Naive thymus-derived CD4-positive, alpha-beta T cell (primary cell): ENCODE measurements around the gene DGKZ. TPM values are rescaled to one million over a fixed set of nuclear protein-coding genes. Genes with fewer than 3 reads are reported as not detected.

ENCODE experiments used
- ATAC-seq: fragments of 150-1000 bp; cut with Tn5 transposase; 2 replicates; pipeline ENCODE4 v1.10.0; 2021; ENCODE audit warnings: mild to moderate bottlenecking, moderate library complexity
- CTCF ChIA-PET: fragments of 350-600 bp; sonication (Branson Sonifier 250); formaldehyde crosslinking; loops from one replicate; lab custom pipeline; 2021; ENCODE audit warnings: antibody characterized with exemption; lab: Charles Lee
- POLR2A ChIA-PET: fragments of 350-600 bp; sonication (Branson Sonifier 250); formaldehyde crosslinking; loops from one replicate; lab custom pipeline; 2021; ENCODE audit warnings: antibody characterized with exemption, inconsistent platforms; lab: Charles Lee
- DNase-seq, 9 donors: peaks; one replicate each; pipeline versions ENCODE4 v3.0.0 to v3.0.0-alpha.2; 2020 to 2022; ENCODE audit warnings: mixed read lengths in 1 of 9
- H3K27ac ChIP-seq: one replicate; pipeline ENCODE4 v1.7.0; 2013; ENCODE audit warnings: mild to moderate bottlenecking, low read depth, low read length, moderate library complexity
- H3K27me3 ChIP-seq, 2 donors: one replicate each; pipeline ENCODE4 v1.7.0; 2013; ENCODE audit warnings: low read length in 2 of 2, mild to moderate bottlenecking in 2 of 2, moderate library complexity in 2 of 2; ENCODE audit not compliant: control insufficient read depth in 2 of 2, insufficient read depth in 2 of 2
- H3K36me3 ChIP-seq, 3 experiments: 1 replicate in 2 of 3; 2 replicates in 1 of 3; pipeline ENCODE4 v1.7.0; 2013; ENCODE audit warnings: low read length in 3 of 3, mild to moderate bottlenecking in 3 of 3, moderate library complexity in 1 of 3; ENCODE audit not compliant: insufficient read depth in 3 of 3, control insufficient read depth in 2 of 3
- H3K4me1 ChIP-seq, 2 donors: one replicate each; pipeline ENCODE4 v1.7.0; 2013; ENCODE audit warnings: low read length in 2 of 2, mild to moderate bottlenecking in 2 of 2, moderate library complexity in 1 of 2; ENCODE audit not compliant: control insufficient read depth in 2 of 2, insufficient read depth in 2 of 2
- H3K4me3 ChIP-seq: 2 replicates; pipeline ENCODE4 v1.7.0; 2013; ENCODE audit warnings: mild to moderate bottlenecking, low read length
- H3K9me3 ChIP-seq, 3 experiments: 1 replicate in 2 of 3; 2 replicates in 1 of 3; pipeline ENCODE4 v1.7.0; 2013; ENCODE audit warnings: low read length in 3 of 3; ENCODE audit not compliant: control insufficient read depth in 2 of 3
- H3K27ac Mint-ChIP-seq, 9 donors: one replicate each; pipeline ENCODE4 v1.8.0; 2020 to 2022; ENCODE audit warnings: mixed read lengths in 9 of 9, mild to moderate bottlenecking in 8 of 9, moderate library complexity in 5 of 9, inconsistent platforms in 2 of 9
- H3K27me3 Mint-ChIP-seq, 5 donors: one replicate each; pipeline ENCODE4 v1.8.0; 2021 to 2022; ENCODE audit warnings: mixed read lengths in 5 of 5, mild to moderate bottlenecking in 1 of 5
- H3K36me3 Mint-ChIP-seq, 5 donors: one replicate each; pipeline ENCODE4 v1.8.0; 2020 to 2022; ENCODE audit warnings: mixed read lengths in 5 of 5, mild to moderate bottlenecking in 3 of 5, inconsistent platforms in 1 of 5
- H3K4me1 Mint-ChIP-seq, 7 donors: one replicate each; pipeline ENCODE4 v1.8.0; 2020 to 2022; ENCODE audit warnings: mixed read lengths in 7 of 7, mild to moderate bottlenecking in 3 of 7, inconsistent platforms in 1 of 7
- H3K4me3 Mint-ChIP-seq, 10 donors: one replicate each; pipeline ENCODE4 v1.8.0; 2020 to 2022; ENCODE audit warnings: mild to moderate bottlenecking in 10 of 10, mixed read lengths in 10 of 10, moderate library complexity in 6 of 10, inconsistent platforms in 2 of 10
- H3K9me3 Mint-ChIP-seq, 11 donors: one replicate each; pipeline ENCODE4 v1.8.0; 2020 to 2022; ENCODE audit warnings: mixed read lengths in 11 of 11, mild to moderate bottlenecking in 4 of 11, inconsistent platforms in 1 of 11, moderate library complexity in 1 of 11
- intact Hi-C, 2 donors: fragments of 100-400 bp; cut with micrococcal nuclease; formaldehyde crosslinking; loops; one replicate each; pipeline ENCODE4 v1.15.1; 2023
- polyA plus RNA-seq, 2 donors: library from polyadenylated mRNA; unstranded; fragments of 300-500 nt; fragmentation: Illumina TruSeq; gene quantifications; one replicate each; pipeline ENCODE4 v1.2.3, GENCODE V29; 2021
- total RNA-seq, 6 experiments: library from RNA in 5 of 6; stranded (reverse) in 5 of 6; gene quantifications; 1 replicate in 5 of 6; 2 replicates in 1 of 6; pipeline ENCODE4 v1.2.3 and lab custom pipeline; 2021 to 2026

DGKZ gene
- total and polyA plus RNA-seq, 7 experiments from 2014 or later = 41.5 to 291 (median 261) TPM

DNA sequence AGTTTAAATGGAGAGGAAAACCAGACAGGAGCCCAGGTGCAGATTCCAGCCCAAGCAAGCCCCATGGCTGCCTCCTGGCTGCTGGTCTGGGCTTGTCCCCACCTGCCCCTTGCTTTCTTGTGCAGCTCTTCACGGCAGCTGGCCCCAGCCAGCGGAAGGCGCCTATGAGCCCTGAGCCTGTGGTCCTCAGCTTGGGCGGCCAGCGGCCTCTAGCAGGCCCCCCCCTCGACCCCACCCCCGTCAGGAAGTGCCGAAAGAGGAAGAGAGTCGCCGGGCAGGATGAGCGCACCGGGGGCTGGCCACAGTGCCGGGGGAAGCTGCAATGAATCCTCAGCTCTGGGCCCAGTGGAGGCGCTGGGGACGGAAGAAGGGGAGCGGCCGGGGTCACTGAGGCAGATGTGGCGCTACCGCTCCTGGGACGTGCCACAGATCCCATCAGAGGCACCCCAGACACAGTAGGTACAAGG is 2.1 kb upstream of the DGKZ start:
- ChIA-PET POLR2A (interaction anchor here (0.6 to 17.3 kb wide), 7 partner anchors 11 to 866 kb away, joined by 3 to 444 read pairs (median 4); no protein-coding TSS in a partner anchor), CTCF (interaction anchor here (0.7 to 16.7 kb wide), 10 partner anchors 12 to 105 kb away, joined by 3 to 302 read pairs (median 4); no protein-coding TSS in a partner anchor)
- Mint-ChIP-seq H3K27ac (peak overlapping the region; percentile 82 to 93 (median 89)), H3K36me3 (peaks cover 0 to 13% (median 0%) of the 10 kb centered on the region in 5 donors), H3K4me1 (peaks cover 62 to 82% (median 75%) of the 10 kb centered on the region in 7 donors), H3K4me3 (peak overlapping the region; percentile 83 to 96 (median 92)), H3K9me3 (peaks cover 0 to 7% (median 0%) of the 10 kb centered on the region in 11 donors), H3K27me3 (peaks cover 0 to 3% (median 0%) of the 10 kb centered on the region in 5 donors)
- Histone ChIP-seq H3K9me3 (no peaks in the 10 kb centered on the region), H3K27me3 (no peaks in the 10 kb centered on the region), H3K4me1 (peaks cover 28 to 77% of the 10 kb centered on the region in 2 donors), H3K27ac (peak overlapping the region; percentile 78), H3K4me3 (peak overlapping the region; percentile 68), H3K36me3 (peaks cover 0 to 6% (median 0%) of the 10 kb centered on the region in 3 experiments)
- no peak for DNase-seq
- no peak for ATAC-seq
- intact Hi-C loops = loop anchor here (5.0 to 10.0 kb wide), 8 partner anchors 37 to 1210 kb away; partner anchors contain the start of genes ARFGAP2 (in 1 of the 2), ARHGAP1 (in 1 of the 2), ATG13 (in 1 of the 2) and CELF1 (in 1 of the 2)

DNA sequence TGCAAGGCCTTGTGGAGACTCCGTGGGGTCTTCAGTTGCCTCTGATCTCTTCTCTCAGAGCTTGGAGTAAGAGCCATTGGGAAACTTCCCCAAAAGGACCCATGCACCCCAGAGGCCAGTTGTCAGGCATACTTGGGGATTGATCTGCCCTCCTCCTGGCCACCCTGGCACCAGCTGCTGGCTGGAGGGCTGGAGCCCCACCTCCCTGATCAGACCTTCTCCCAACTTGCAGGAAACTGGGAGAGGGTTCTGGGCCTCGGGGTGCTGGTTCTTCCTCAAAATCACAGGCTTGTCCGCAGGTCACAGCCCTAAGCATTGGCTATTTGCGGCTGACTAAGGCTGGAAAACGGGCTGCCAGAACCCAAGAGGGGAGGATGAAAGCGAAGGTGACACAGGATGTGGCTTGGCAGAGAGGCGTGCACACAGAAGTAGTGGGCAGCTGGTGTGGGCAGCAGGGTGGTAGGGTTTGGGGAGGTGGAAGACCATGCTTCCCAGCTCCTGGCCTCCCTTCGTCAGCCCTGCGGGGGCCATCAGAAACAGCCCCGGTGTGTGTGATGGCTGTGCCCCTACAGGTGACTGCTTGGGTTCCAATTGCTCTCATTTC is 1.3 kb upstream of the DGKZ start:
- ChIA-PET POLR2A (interaction anchor here (0.6 to 17.3 kb wide), 7 partner anchors 8 to 211 kb away, joined by 3 to 444 read pairs (median 3); no protein-coding TSS in a partner anchor), CTCF (interaction anchor here (0.6 to 16.7 kb wide), 8 partner anchors 13 to 52 kb away, joined by 3 to 302 read pairs (median 4); no protein-coding TSS in a partner anchor)
- ATAC-seq = no peak
- peaks cover 0 to 13% (median 0%) of the 10 kb centered on the region in 5 donors for H3K36me3 Mint-ChIP-seq
- peaks cover 0 to 3% (median 0%) of the 10 kb centered on the region in 5 donors for H3K27me3 Mint-ChIP-seq
- H3K27ac Mint-ChIP-seq = peak overlapping the region in 8 of 9 donors; percentile 82 to 93 (median 90)
- intact Hi-C loops = loop anchor here (2.0 to 10.0 kb wide), 11 partner anchors 15 to 1209 kb away; partner anchors contain the start of genes ARFGAP2 (in 1 of the 2), ARHGAP1 (in 1 of the 2), ATG13 (in 1 of the 2) and CELF1 (in 1 of the 2)
- Histone ChIP-seq H3K27ac (peak overlapping the region; percentile 78), H3K4me3 (peak overlapping the region; percentile 68), H3K9me3 (no peaks in the 10 kb centered on the region), H3K4me1 (peaks cover 35 to 79% of the 10 kb centered on the region in 2 donors), H3K36me3 (peaks cover 0 to 10% (median 4%) of the 10 kb centered on the region in 3 experiments), H3K27me3 (no peaks in the 10 kb centered on the region)
- H3K4me3 Mint-ChIP-seq = peak overlapping the region; percentile 83 to 96 (median 92)
- H3K9me3 Mint-ChIP-seq = peaks cover 0 to 7% (median 0%) of the 10 kb centered on the region in 11 donors
- peaks cover 61 to 85% (median 75%) of the 10 kb centered on the region in 7 donors for H3K4me1 Mint-ChIP-seq
- DNase-seq = peak in 1 of 9 donors; percentile 56

DNA sequence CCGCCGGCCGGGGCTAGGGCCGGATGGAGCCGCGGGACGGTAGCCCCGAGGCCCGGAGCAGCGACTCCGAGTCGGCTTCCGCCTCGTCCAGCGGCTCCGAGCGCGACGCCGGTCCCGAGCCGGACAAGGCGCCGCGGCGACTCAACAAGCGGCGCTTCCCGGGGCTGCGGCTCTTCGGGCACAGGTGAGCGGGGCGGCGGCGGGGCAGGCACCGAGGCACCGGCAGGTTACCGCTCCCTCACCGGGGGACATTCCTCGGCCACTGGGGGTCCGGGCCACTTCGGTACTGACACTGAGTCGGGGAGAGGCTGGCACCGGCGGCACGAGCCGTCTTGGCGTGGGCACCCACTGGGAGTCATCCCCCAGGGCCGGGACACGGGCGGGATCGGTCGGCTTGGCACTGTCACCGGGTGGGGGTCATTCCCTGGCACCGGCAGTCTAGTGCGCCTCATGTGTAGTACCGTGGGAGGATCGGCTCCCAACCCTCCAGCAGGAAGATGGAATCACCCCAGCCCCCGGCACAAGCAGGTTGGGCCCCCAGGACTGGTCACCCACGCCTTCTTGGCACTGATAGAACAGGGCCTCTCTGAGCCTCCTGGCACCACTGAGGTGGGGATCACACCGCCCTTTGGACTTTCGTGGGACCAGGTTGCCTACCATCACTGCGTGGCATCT is 511 bp downstream of the DGKZ start:
- Histone ChIP-seq H3K27ac (peak overlapping the region; percentile 83), H3K27me3 (no peaks in the 10 kb centered on the region), H3K9me3 (no peaks in the 10 kb centered on the region), H3K36me3 (peaks cover 0 to 14% (median 4%) of the 10 kb centered on the region in 3 experiments), H3K4me1 (peaks cover 53 to 79% of the 10 kb centered on the region in 2 donors), H3K4me3 (peak overlapping the region; percentile 91)
- peaks cover 0 to 14% (median 0%) of the 10 kb centered on the region in 5 donors for H3K36me3 Mint-ChIP-seq
- H3K4me3 Mint-ChIP-seq = peak overlapping the region; percentile 92 to 97 (median 95)
- H3K4me1 Mint-ChIP-seq = peaks cover 60 to 83% (median 72%) of the 10 kb centered on the region in 7 donors
- ChIA-PET CTCF (interaction anchor here (0.6 to 16.7 kb wide), 8 partner anchors 15 to 109 kb away, joined by 3 to 302 read pairs (median 18); partner anchors contain the start of gene CREB3L1), POLR2A (interaction anchor here (0.6 to 17.3 kb wide), 9 partner anchors 9 to 270 kb away, joined by 3 to 444 read pairs (median 3); partner anchors contain the start of genes ATG13 and MDK)
- intact Hi-C loops = loop anchor here (1.0 to 10.0 kb wide), 21 partner anchors 16 to 1207 kb away; partner anchors contain the start of genes ARHGAP1 (in 2 of the 2), ATG13 (in 2 of the 2), HARBI1 (in 2 of the 2) and PHF21A (in 2 of the 2)
- H3K9me3 Mint-ChIP-seq = peaks cover 0 to 10% (median 0%) of the 10 kb centered on the region in 11 donors
- peak in 1 of 9 donors; percentile 39 for DNase-seq
- peak overlapping the region; percentile 89 to 98 (median 94) for H3K27ac Mint-ChIP-seq
- no peak for ATAC-seq
- H3K27me3 Mint-ChIP-seq = peaks cover 0 to 3% (median 0%) of the 10 kb centered on the region in 5 donors

DNA sequence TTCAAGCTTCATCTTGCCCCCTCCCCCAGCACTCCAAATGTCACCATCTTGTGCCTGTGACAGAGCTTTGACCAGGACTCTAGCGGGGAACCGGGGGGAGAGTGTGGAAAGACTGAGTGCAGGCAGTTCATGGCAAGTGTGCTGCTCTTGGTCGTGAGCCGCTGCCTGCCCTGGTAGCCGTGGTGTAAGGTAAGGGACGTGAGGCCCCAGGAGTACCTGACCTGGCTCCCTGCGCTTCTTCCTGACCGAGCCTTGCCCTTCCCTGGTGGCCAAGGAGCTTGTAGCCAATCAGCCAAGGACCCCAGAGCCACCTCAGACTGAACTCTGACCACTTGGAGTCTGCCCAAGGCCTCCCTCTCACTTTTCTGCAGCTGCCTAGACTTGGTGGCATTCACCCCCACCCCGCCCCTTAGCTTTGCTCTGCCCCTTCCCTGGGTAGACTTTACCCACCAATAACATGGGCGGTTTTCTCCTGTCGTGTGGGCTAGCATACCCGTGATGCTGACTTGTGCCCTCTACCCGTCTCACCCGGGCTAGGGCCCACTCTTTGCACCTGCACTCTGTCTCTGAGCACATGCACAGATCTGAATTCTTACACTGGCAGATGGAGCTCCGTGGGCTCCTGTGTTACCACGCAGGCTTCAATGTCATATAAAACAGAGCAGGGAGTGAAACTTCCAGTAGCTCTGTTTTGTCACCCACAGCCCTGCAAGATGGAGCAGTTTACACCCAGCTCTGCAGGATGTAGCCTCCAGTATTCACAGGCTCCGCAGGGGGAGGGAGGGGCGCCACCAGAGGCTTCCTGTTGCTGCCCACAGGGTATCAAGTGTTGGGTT is 1.5 kb downstream of the DGKZ start:
- Mint-ChIP-seq H3K27me3 (peaks cover 0 to 3% (median 0%) of the 10 kb centered on the region in 5 donors), H3K36me3 (peaks cover 0 to 14% (median 0%) of the 10 kb centered on the region in 5 donors), H3K9me3 (peaks cover 0 to 10% (median 0%) of the 10 kb centered on the region in 11 donors), H3K4me3 (peak overlapping the region; percentile 92 to 97 (median 95)), H3K27ac (peak overlapping the region; percentile 89 to 98 (median 94)), H3K4me1 (peaks cover 65 to 83% (median 75%) of the 10 kb centered on the region in 7 donors)
- intact Hi-C loops = loop anchor here (1.0 to 10.0 kb wide), 10 partner anchors 34 to 1206 kb away; partner anchors contain the start of genes ARFGAP2 (in 1 of the 2), ARHGAP1 (in 1 of the 2), ATG13 (in 1 of the 2) and CELF1 (in 1 of the 2)
- ATAC-seq (peak; percentile 33), DNase-seq (peak in 8 of 9 donors; percentile 49 to 69 (median 64))
- Histone ChIP-seq H3K4me1 (peaks cover 63 to 79% of the 10 kb centered on the region in 2 donors), H3K36me3 (peaks cover 0 to 14% (median 4%) of the 10 kb centered on the region in 3 experiments), H3K27ac (peak overlapping the region; percentile 83), H3K9me3 (no peaks in the 10 kb centered on the region), H3K27me3 (no peaks in the 10 kb centered on the region), H3K4me3 (peak overlapping the region; percentile 91)
- ChIA-PET POLR2A (interaction anchor here (0.6 to 17.3 kb wide), 17 partner anchors 8 to 352 kb away, joined by 3 to 444 read pairs (median 3); partner anchors contain the start of genes ARHGAP1, ATG13, HARBI1 and MDK), CTCF (interaction anchor here (0.5 to 16.7 kb wide), 12 partner anchors 9 to 1108 kb away, joined by 3 to 302 read pairs (median 5); no protein-coding TSS in a partner anchor)

DNA sequence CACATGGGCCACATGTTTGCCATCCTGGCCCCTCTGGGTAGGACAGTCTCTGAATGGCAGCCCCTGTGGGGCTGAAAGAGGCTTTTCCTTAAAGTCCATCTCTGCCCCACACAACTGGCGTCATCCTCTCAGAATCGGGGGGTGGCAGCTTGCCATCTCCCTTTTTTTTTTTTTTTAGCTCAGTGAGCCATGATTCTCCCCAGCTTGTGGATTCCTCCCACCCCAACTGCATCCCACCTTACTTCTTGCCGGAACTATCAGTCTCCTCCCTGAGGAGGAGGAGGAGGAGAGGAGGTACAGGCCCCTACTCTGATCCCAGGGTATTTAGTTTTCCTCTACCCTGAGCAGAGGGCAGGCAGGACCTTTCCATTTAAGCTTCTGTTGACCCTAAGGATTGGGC is 3.4 kb downstream of the DGKZ start:
- POLR2A ChIA-PET = interaction anchor here (0.6 to 17.3 kb wide), 6 partner anchors 13 to 555 kb away, joined by 3 to 444 read pairs (median 4); no protein-coding TSS in a partner anchor
- CTCF ChIA-PET = interaction anchor here (0.7 to 16.7 kb wide), 9 partner anchors 10 to 545 kb away, joined by 3 to 302 read pairs (median 14); no protein-coding TSS in a partner anchor
- Histone ChIP-seq H3K27me3 (no peaks in the 10 kb centered on the region), H3K36me3 (peaks cover 0 to 14% (median 4%) of the 10 kb centered on the region in 3 experiments), H3K27ac (peak overlapping the region; percentile 74), H3K9me3 (no peaks in the 10 kb centered on the region), H3K4me3 (peak overlapping the region; percentile 59), H3K4me1 (peaks cover 68 to 71% of the 10 kb centered on the region in 2 donors)
- Mint-ChIP-seq H3K27ac (peak overlapping the region; percentile 48 to 98 (median 94)), H3K36me3 (peaks cover 0 to 19% (median 0%) of the 10 kb centered on the region in 5 donors), H3K27me3 (no peaks in the 10 kb centered on the region), H3K4me3 (peak overlapping the region; percentile 19 to 97 (median 76)), H3K9me3 (peaks cover 0 to 10% (median 0%) of the 10 kb centered on the region in 11 donors), H3K4me1 (peaks cover 62 to 80% (median 71%) of the 10 kb centered on the region in 7 donors)
- DNase-seq (no peak), ATAC-seq (no peak)
- intact Hi-C loops = no loop called here
